HG03103 (cell line): ENCODE results near the gene NPAS3.

ENCODE experiments used
- ATAC-seq: cut with Tn5 transposase; IDR thresholded peaks from one replicate; pipeline ENCODE4 v1.9.1; 2021; ENCODE audit warnings: low read depth; ENCODE audit not compliant: unreplicated experiment

Gene NPAS3

GRCh38 chr14:33563191-33563900 lies 624.7 kb downstream of the NPAS3 start:
- no peak for ATAC-seq

GRCh38 chr14:33563901-33564197 lies 625.2 kb downstream of the NPAS3 start:
- ATAC-seq: no peak

GRCh38 chr14:33564774-33565630 lies 626.3 kb downstream of the NPAS3 start:
- peak; percentile 85 for ATAC-seq

- ATAC-seq: no peak
Observed at GRCh38 chr14:33566082-33566481, 627.4 kb downstream of the NPAS3 start.

- no peak for ATAC-seq
Observed at GRCh38 chr14:33567023-33567728, 628.5 kb downstream of the NPAS3 start.

GRCh38 chr14:33567731-33568130 lies 629.1 kb downstream of the NPAS3 start:
- ATAC-seq: no peak

- no peak for ATAC-seq
Observed at GRCh38 chr14:33568935-33569579, 630.4 kb downstream of the NPAS3 start.

- ATAC-seq: no peak
Observed at GRCh38 chr14:33569821-33570687, 631.4 kb downstream of the NPAS3 start.

- ATAC-seq: no peak
Observed at GRCh38 chr14:33570694-33571310, 632.1 kb downstream of the NPAS3 start.

GRCh38 chr14:33573301-33573880 lies 634.7 kb downstream of the NPAS3 start:
- ATAC-seq: no peak

- ATAC-seq: no peak
Observed at GRCh38 chr14:33576014-33576413, 637.3 kb downstream of the NPAS3 start.

- no peak for ATAC-seq
Observed at GRCh38 chr14:33578461-33579216, 640.0 kb downstream of the NPAS3 start.

GRCh38 chr14:33580231-33580749 lies 641.6 kb downstream of the NPAS3 start:
- no peak for ATAC-seq

GRCh38 chr14:33580841-33581240 lies 642.2 kb downstream of the NPAS3 start:
- ATAC-seq: no peak

GRCh38 chr14:33584697-33585096 lies 646.0 kb downstream of the NPAS3 start:
- no peak for ATAC-seq

- no peak for ATAC-seq
Observed at GRCh38 chr14:33586806-33587205, 648.1 kb downstream of the NPAS3 start.

GRCh38 chr14:33587791-33588190 lies 649.1 kb downstream of the NPAS3 start:
- no peak for ATAC-seq

- no peak for ATAC-seq
Observed at GRCh38 chr14:33588771-33589170, 650.1 kb downstream of the NPAS3 start.
